Measurements from ENCODE around the gene HELB.

HELB gene

DNA sequence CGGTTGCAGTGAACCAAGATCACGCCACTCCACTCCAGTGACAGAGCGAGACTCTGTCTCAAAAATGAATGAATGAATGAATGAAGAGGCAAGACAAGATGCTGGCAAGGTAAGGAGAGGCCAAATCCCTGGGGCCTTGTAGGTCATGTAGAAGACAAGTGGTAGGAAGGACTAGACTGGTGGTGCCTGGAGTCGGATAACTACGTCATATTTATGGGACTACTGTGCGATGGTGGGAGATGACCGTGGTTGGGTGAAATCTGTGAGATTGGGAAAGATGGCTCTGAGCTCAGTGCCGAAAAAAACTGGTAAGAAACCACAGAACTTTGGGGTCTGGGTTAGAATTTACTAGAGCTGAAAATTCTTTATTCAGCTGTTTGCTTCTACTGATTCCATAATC lies 50.6 kb downstream of the HELB start:
- ATAC-seq, result no peak
- TF ChIP-seq, protein P1, sequence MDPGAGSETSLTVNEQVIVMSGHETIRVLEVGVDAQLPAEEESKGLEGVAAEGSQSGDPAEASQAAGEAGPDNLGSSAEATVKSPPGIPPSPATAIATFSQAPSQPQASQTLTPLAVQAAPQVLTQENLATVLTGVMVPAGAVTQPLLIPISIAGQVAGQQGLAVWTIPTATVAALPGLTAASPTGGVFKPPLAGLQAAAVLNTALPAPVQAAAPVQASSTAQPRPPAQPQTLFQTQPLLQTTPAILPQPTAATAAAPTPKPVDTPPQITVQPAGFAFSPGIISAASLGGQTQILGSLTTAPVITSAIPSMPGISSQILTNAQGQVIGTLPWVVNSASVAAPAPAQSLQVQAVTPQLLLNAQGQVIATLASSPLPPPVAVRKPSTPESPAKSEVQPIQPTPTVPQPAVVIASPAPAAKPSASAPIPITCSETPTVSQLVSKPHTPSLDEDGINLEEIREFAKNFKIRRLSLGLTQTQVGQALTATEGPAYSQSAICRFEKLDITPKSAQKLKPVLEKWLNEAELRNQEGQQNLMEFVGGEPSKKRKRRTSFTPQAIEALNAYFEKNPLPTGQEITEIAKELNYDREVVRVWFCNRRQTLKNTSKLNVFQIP (CRISPR knock-in tag; IDR thresholded peaks at IDR 0.05; ENCODE audit: borderline replicate concordance, low read depth), result no peak
- TF ChIP-seq, protein P2, sequence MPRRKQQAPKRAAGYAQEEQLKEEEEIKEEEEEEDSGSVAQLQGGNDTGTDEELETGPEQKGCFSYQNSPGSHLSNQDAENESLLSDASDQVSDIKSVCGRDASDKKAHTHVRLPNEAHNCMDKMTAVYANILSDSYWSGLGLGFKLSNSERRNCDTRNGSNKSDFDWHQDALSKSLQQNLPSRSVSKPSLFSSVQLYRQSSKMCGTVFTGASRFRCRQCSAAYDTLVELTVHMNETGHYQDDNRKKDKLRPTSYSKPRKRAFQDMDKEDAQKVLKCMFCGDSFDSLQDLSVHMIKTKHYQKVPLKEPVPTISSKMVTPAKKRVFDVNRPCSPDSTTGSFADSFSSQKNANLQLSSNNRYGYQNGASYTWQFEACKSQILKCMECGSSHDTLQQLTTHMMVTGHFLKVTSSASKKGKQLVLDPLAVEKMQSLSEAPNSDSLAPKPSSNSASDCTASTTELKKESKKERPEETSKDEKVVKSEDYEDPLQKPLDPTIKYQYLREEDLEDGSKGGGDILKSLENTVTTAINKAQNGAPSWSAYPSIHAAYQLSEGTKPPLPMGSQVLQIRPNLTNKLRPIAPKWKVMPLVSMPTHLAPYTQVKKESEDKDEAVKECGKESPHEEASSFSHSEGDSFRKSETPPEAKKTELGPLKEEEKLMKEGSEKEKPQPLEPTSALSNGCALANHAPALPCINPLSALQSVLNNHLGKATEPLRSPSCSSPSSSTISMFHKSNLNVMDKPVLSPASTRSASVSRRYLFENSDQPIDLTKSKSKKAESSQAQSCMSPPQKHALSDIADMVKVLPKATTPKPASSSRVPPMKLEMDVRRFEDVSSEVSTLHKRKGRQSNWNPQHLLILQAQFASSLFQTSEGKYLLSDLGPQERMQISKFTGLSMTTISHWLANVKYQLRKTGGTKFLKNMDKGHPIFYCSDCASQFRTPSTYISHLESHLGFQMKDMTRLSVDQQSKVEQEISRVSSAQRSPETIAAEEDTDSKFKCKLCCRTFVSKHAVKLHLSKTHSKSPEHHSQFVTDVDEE (CRISPR knock-in tag; IDR thresholded peaks at IDR 0.05), result no peak
- TF ChIP-seq TOX (CRISPR knock-in tag; IDR thresholded peaks at IDR 0.05; ENCODE audit: borderline replicate concordance) (no peak), RARB (CRISPR knock-in tag; IDR thresholded peaks at IDR 0.05) (no peak), ESRRG (CRISPR knock-in tag; IDR thresholded peaks at IDR 0.05) (no peak), CSDC2 (CRISPR knock-in tag; IDR thresholded peaks at IDR 0.05) (no peak), TCF4 (CRISPR knock-in tag; IDR thresholded peaks at IDR 0.05; ENCODE audit: borderline replicate concordance) (no peak)
- TF ChIP-seq, protein P3, sequence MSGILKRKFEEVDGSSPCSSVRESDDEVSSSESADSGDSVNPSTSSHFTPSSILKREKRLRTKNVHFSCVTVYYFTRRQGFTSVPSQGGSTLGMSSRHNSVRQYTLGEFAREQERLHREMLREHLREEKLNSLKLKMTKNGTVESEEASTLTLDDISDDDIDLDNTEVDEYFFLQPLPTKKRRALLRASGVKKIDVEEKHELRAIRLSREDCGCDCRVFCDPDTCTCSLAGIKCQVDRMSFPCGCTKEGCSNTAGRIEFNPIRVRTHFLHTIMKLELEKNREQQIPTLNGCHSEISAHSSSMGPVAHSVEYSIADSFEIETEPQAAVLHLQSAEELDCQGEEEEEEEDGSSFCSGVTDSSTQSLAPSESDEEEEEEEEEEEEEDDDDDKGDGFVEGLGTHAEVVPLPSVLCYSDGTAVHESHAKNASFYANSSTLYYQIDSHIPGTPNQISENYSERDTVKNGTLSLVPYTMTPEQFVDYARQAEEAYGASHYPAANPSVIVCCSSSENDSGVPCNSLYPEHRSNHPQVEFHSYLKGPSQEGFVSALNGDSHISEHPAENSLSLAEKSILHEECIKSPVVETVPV (CRISPR knock-in tag; IDR thresholded peaks at IDR 0.05), result no peak
- TF ChIP-seq, protein P4, sequence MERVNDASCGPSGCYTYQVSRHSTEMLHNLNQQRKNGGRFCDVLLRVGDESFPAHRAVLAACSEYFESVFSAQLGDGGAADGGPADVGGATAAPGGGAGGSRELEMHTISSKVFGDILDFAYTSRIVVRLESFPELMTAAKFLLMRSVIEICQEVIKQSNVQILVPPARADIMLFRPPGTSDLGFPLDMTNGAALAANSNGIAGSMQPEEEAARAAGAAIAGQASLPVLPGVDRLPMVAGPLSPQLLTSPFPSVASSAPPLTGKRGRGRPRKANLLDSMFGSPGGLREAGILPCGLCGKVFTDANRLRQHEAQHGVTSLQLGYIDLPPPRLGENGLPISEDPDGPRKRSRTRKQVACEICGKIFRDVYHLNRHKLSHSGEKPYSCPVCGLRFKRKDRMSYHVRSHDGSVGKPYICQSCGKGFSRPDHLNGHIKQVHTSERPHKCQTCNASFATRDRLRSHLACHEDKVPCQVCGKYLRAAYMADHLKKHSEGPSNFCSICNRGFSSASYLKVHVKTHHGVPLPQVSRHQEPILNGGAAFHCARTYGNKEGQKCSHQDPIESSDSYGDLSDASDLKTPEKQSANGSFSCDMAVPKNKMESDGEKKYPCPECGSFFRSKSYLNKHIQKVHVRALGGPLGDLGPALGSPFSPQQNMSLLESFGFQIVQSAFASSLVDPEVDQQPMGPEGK (CRISPR knock-in tag; IDR thresholded peaks at IDR 0.05; ENCODE audit: borderline replicate concordance), result no peak

DNA sequence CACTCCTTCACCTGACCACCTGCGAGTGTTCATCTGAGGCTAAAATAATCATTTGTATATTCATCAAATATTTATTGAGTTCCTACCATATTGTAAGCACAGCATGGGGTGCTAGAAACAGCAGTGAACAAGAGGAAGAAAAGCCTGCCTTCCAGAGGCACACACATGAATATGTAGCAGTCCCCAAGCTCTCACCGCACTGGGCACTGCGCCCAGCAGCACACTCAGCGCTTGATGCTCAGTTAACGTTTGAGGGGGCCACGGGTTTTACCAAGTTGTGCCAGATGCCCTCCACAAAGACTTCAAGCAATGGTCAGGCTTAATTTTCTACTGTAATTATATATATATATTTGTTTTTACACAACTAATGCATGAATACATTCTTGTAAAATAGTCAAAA lies 52.0 kb downstream of the HELB start:
- no peak for TF ChIP-seq CSDC2 (CRISPR knock-in tag; IDR thresholded peaks at IDR 0.05)
- TF ChIP-seq, protein P1 (CRISPR knock-in tag; IDR thresholded peaks at IDR 0.05; ENCODE audit: borderline replicate concordance, low read depth), result no peak
- no peak for TF ChIP-seq ZFP3 (CRISPR knock-in tag; IDR thresholded peaks at IDR 0.05)
- TF ChIP-seq, protein P4 (CRISPR knock-in tag; IDR thresholded peaks at IDR 0.05; ENCODE audit: borderline replicate concordance), result no peak
- TF ChIP-seq RARB (CRISPR knock-in tag; IDR thresholded peaks at IDR 0.05), result no peak
- no peak for TF ChIP-seq TCF4 (CRISPR knock-in tag; IDR thresholded peaks at IDR 0.05; ENCODE audit: borderline replicate concordance)
- no peak for ATAC-seq

DNA sequence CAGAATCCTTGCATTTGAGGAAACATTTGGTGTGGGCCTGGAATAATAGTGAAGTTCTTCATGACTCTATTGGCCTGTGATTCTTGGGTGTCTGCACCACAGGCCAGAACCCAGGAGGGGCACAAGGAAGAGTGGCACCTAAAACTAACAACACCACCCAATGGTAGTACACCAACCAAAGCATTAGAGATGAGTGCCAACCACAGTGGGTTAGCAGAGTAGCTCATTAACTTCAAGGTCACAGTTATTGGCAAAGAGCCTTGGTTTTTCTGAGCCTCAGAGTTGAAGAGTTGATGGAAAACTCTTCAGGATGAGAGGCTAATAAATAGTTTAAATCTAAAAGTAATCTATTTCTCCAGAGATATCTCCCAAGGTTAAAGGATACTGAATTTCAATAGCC lies 57.0 kb downstream of the HELB start:
- no peak for TF ChIP-seq GLIS3 (CRISPR knock-in tag; IDR thresholded peaks at IDR 0.05)
- no peak for TF ChIP-seq CSDC2 (CRISPR knock-in tag; IDR thresholded peaks at IDR 0.05)
- no peak for TF ChIP-seq ESRRG (CRISPR knock-in tag; IDR thresholded peaks at IDR 0.05)
- TF ChIP-seq ZC3H10 (CRISPR knock-in tag; IDR thresholded peaks at IDR 0.05), result no peak
- TF ChIP-seq ZNF8 (CRISPR knock-in tag; IDR thresholded peaks at IDR 0.05), result no peak
- no peak for TF ChIP-seq SNAI2 (CRISPR knock-in tag; IDR thresholded peaks at IDR 0.05)
- no peak for TF ChIP-seq OSR1 (CRISPR knock-in tag; IDR thresholded peaks at IDR 0.05)
- TF ChIP-seq, protein P1 (CRISPR knock-in tag; IDR thresholded peaks at IDR 0.05; ENCODE audit: borderline replicate concordance, low read depth), result no peak
- no peak for TF ChIP-seq RARB (CRISPR knock-in tag; IDR thresholded peaks at IDR 0.05)
- no peak for TF ChIP-seq ARNTL (CRISPR knock-in tag; IDR thresholded peaks at IDR 0.05; ENCODE audit: borderline replicate concordance, low read depth)

More for the DNA sequence above, 57.0 kb downstream of the HELB start:
- no peak for ATAC-seq

Data from SK-N-SH treated with all-trans-retinoic acid at 6 μM for 48 hours (cell line).